HepG2 (cell line): ENCODE results near the gene BCKDHB. TPM values are rescaled to one million over a fixed set of nuclear protein-coding genes. Genes with fewer than 3 reads are reported as not detected.
A peak's percentile ranks its signal among the peaks of the same experiment; 100 is the strongest.

ENCODE experiments used
- CENPX ChIP-seq: sonication (generic); formaldehyde crosslinking; IDR thresholded peaks from 2 replicates; pipeline ENCODE4 v1.9.0; 2021; ENCODE audit warnings: mild to moderate bottlenecking, missing genetic modification reagents, moderate library complexity
- CHD4 ChIP-seq: fragments of 200-600 bp; sonication (generic); IDR thresholded peaks from 2 replicates; pipeline ENCODE4 v1.7.0; 2017; ENCODE audit warnings: mild to moderate bottlenecking, low read length, borderline replicate concordance
- LBX2 ChIP-seq: sonication (generic); formaldehyde crosslinking; IDR thresholded peaks from 2 replicates; pipeline ENCODE4 v1.5.0; 2020; ENCODE audit warnings: missing genetic modification reagents, mild to moderate bottlenecking, borderline replicate concordance
- NFE2L1 ChIP-seq: sonication (generic); formaldehyde crosslinking; IDR thresholded peaks from 2 replicates; pipeline ENCODE4 v1.4.0; 2020; ENCODE audit warnings: missing genetic modification reagents, mild to moderate bottlenecking, borderline replicate concordance
- PRDM10 ChIP-seq: sonication (generic); formaldehyde crosslinking; IDR thresholded peaks from 2 replicates; pipeline ENCODE4 v1.4.0; 2020; ENCODE audit warnings: low read depth, missing genetic modification reagents
- RFX5 ChIP-seq: IDR thresholded peaks from 2 replicates; pipeline ENCODE4 v1.6.1; 2011; ENCODE audit warnings: low read depth, low read length, improper control_type of control experiment
- SAFB2 ChIP-seq: sonication (generic); formaldehyde crosslinking; IDR thresholded peaks from 2 replicates; pipeline ENCODE4 v1.5.1; 2020; ENCODE audit warnings: missing genetic modification reagents, low read depth, mild to moderate bottlenecking, borderline replicate concordance
- TFDP1 ChIP-seq: IDR thresholded peaks from 2 replicates; pipeline ENCODE4 v1.6.1; 2016; ENCODE audit warnings: missing compliant biosample characterization, missing genetic modification reagents, borderline replicate concordance
- THRA ChIP-seq: sonication (generic); formaldehyde crosslinking; IDR thresholded peaks from 2 replicates; pipeline ENCODE4 v1.4.0; 2020; ENCODE audit warnings: missing genetic modification reagents, borderline replicate concordance
- TRIM22 ChIP-seq: fragments of 450-650 bp; IDR thresholded peaks from 2 replicates; pipeline ENCODE4 v1.6.1; 2017
- TSC22D2 ChIP-seq: sonication (generic); formaldehyde crosslinking; IDR thresholded peaks from 2 replicates; pipeline ENCODE4 v1.5.1; 2020; ENCODE audit warnings: missing genetic modification reagents, mild to moderate bottlenecking, borderline replicate concordance
- UBTF ChIP-seq: sonication (generic); formaldehyde crosslinking; IDR thresholded peaks from 2 replicates; pipeline ENCODE4 v1.4.0; 2020; ENCODE audit warnings: mild to moderate bottlenecking, missing genetic modification reagents
- ZBTB21 ChIP-seq: sonication (generic); formaldehyde crosslinking; IDR thresholded peaks from 2 replicates; pipeline ENCODE4 v1.4.0; 2020; ENCODE audit warnings: missing genetic modification reagents
- ZNF121 ChIP-seq: sonication (generic); formaldehyde crosslinking; IDR thresholded peaks from 2 replicates; pipeline ENCODE4 v1.5.0; 2020; ENCODE audit warnings: mild to moderate bottlenecking, missing genetic modification reagents
- ZNF414 ChIP-seq: sonication (generic); formaldehyde crosslinking; IDR thresholded peaks from 2 replicates; pipeline ENCODE4 v1.5.0; 2020; ENCODE audit warnings: missing genetic modification reagents
- ZNF629 ChIP-seq: sonication (generic); formaldehyde crosslinking; conservative IDR thresholded peaks from 2 replicates; pipeline ENCODE4 v1.5.0; 2020; ENCODE audit warnings: missing genetic modification reagents
- polyA plus RNA-seq, 8 experiments: library from polyadenylated mRNA; depleted of rRNA in 3 of 8; stranded (reverse) in 7 of 8; unstranded in 1 of 8; fragments of >200 nt; fragmentation: Illumina TruSeq in 4 of 8; extraction: Trizol in 4 of 8; gene quantifications; 2 replicates each; pipeline versions ENCODE4 v1.2.1 to v1.2.3, GENCODE V29; 2011 to 2016; ENCODE audit warnings: low read depth in 4 of 8, missing spikeins in 1 of 8, mixed read lengths in 1 of 8; ENCODE audit not compliant: insufficient read depth in 1 of 8
- total RNA-seq, 5 experiments: library from RNA; depleted of rRNA; stranded (reverse); fragments of >200 nt; fragmentation: Illumina TruSeq; extraction: Trizol; gene quantifications; 2 replicates each; pipeline ENCODE4 v1.2.3, GENCODE V29; 2016; ENCODE audit warnings: low read depth in 1 of 5

The BCKDHB gene
- total and polyA plus RNA-seq, 2 of the 13 experiments (the other 11 are each of a cell fraction or from before 2014, with no cell fraction given) = 10.8 to 13.6 TPM

GRCh38 chr6:80106418-80107235 is at the start of gene BCKDHB (continued):
- TF ChIP-seq ZNF414 (no peak), CENPX (CRISPR knock-in tag) (no peak), RFX5 (peak; percentile 69; the same call in 1 of the 2 replicates), SAFB2 (peak; percentile 89; the same call in 1 of the 2 replicates), CHD4 (no peak), TFDP1 (CRISPR knock-in tag) (peak; percentile 42; the same call in 1 of the 2 replicates), ZNF121 (CRISPR knock-in tag) (0 out of 2 replicates have a peak, but pooled peaks have one; percentile 45), NFE2L1 (CRISPR knock-in tag) (no peak), PRDM10 (CRISPR knock-in tag) (no peak), TSC22D2 (no peak), TRIM22 (no peak), UBTF (peak; percentile 97), ZNF629 (CRISPR knock-in tag) (no peak), THRA (CRISPR knock-in tag) (peak; percentile 37; the same call in 1 of the 2 replicates), ZBTB21 (CRISPR knock-in tag) (no peak), LBX2 (CRISPR knock-in tag) (0 out of 2 replicates have a peak, but pooled peaks have one; percentile 29)
